B cell (primary cell): ENCODE data around the gene DHH. TPM values are rescaled to one million over a fixed set of nuclear protein-coding genes. Genes with fewer than 3 reads are reported as not detected.

Experiments used
- ATAC-seq: fragments of 200-7000 bp; cut with Tn5 transposase; one replicate; pipeline ENCODE4 v1.10.0; 2021; ENCODE audit warnings: low read depth, mild to moderate bottlenecking, moderate number of reproducible peaks, moderate library complexity
- CTCF ChIA-PET: fragments of 350-600 bp; sonication (Branson Sonifier 250); formaldehyde crosslinking; loops from one replicate; lab custom pipeline; 2021; ENCODE audit warnings: antibody characterized with exemption, inconsistent platforms; lab: Charles Lee
- POLR2A ChIA-PET: fragments of 350-600 bp; sonication (Branson Sonifier 250); formaldehyde crosslinking; loops from one replicate; lab custom pipeline; 2021; ENCODE audit warnings: antibody characterized with exemption; lab: Charles Lee
- DNase-seq: peaks from one replicate; pipeline ENCODE4 v3.0.0; 2013
- H2AFZ ChIP-seq: 2 replicates; pipeline ENCODE4 v1.6.1; 2012; ENCODE audit warnings: mild to moderate bottlenecking, low read depth, low read length; ENCODE audit not compliant: insufficient read depth, poor library complexity, severe bottlenecking
- H3K27ac ChIP-seq, 2 donors: 1 replicate in 1 of 2; 2 replicates in 1 of 2; pipeline ENCODE4 v1.5.1; 2012 to 2013; ENCODE audit warnings: low read length in 2 of 2, mild to moderate bottlenecking in 2 of 2, moderate library complexity in 1 of 2
- H3K27me3 ChIP-seq, 4 experiments: fragments of 200-600 bp in 1 of 4; sonication (generic) in 1 of 4; replicated peaks in 1 of 4; 1 replicate in 2 of 4; 2 replicates in 2 of 4; pipeline versions ENCODE4 v1.6.1 to v1.7.0; 2013 to 2016; ENCODE audit warnings: low read length in 3 of 4, mild to moderate bottlenecking in 2 of 4, mixed read lengths in 1 of 4, moderate library complexity in 1 of 4; ENCODE audit not compliant: insufficient read depth in 4 of 4, control insufficient read depth in 3 of 4; ENCODE audit errors: control extremely low read depth in 1 of 4
- H3K36me3 ChIP-seq, 2 experiments: replicated peaks in 1 of 2; 1 replicate in 1 of 2; 2 replicates in 1 of 2; pipeline versions ENCODE4 v1.6.1 to v1.7.1; 2013; ENCODE audit warnings: low read length in 1 of 2; ENCODE audit not compliant: insufficient read depth in 2 of 2, control insufficient read depth in 1 of 2; ENCODE audit errors: control extremely low read depth in 1 of 2, extremely low read depth in 1 of 2
- H3K4me1 ChIP-seq, 2 donors: fragments of 200-600 bp in 1 of 2; sonication (generic) in 1 of 2; 1 replicate in 1 of 2; 2 replicates in 1 of 2; pipeline versions ENCODE4 v1.5.1 to v1.6.1; 2013 to 2017; ENCODE audit warnings: low read length in 2 of 2; ENCODE audit not compliant: control insufficient read depth in 2 of 2, insufficient read depth in 2 of 2
- H3K4me2 ChIP-seq: replicated peaks from 2 replicates; pipeline ENCODE3; 2012; ENCODE audit warnings: mild to moderate bottlenecking, low read depth, low read length; ENCODE audit not compliant: poor library complexity, severe bottlenecking
- H3K4me3 ChIP-seq, 5 experiments: fragments of 200-600 bp in 1 of 5; sonication (generic) in 1 of 5; 1 replicate in 3 of 5; 2 replicates in 2 of 5; pipeline versions ENCODE4 v1.5.1 to v1.7.0; 2011 to 2016; ENCODE audit warnings: low read length in 4 of 5, mild to moderate bottlenecking in 4 of 5, low read depth in 2 of 5, control low read depth in 1 of 5, moderate library complexity in 1 of 5; ENCODE audit not compliant: insufficient read depth in 1 of 5; ENCODE audit errors: control extremely low read depth in 1 of 5, extremely low read depth in 1 of 5
- H3K79me2 ChIP-seq: fragments of 200-600 bp; sonication (generic); one replicate; pipeline ENCODE4 v1.6.0; 2016; ENCODE audit warnings: low read length; ENCODE audit not compliant: control insufficient read depth, insufficient read depth
- H3K9ac ChIP-seq: fragments of 200-600 bp; sonication (generic); 2 replicates; pipeline ENCODE4 v1.6.1; 2017; ENCODE audit warnings: mild to moderate bottlenecking, low read length, moderate library complexity
- H3K9me3 ChIP-seq, 3 donors: one replicate each; pipeline versions ENCODE4 v1.6.1 to v1.7.1; 2013; ENCODE audit warnings: low read length in 2 of 3; ENCODE audit not compliant: control insufficient read depth in 2 of 3, insufficient read depth in 1 of 3; ENCODE audit errors: control extremely low read depth in 1 of 3
- H4K20me1 ChIP-seq: 2 replicates; pipeline ENCODE4 v1.6.0; 2012; ENCODE audit warnings: mild to moderate bottlenecking, low read length; ENCODE audit not compliant: insufficient read depth, control insufficient read depth, poor library complexity, severe bottlenecking
- H3K27ac Mint-ChIP-seq: one replicate; pipeline ENCODE4 v1.8.0; 2021; ENCODE audit warnings: mixed read lengths
- H3K27me3 Mint-ChIP-seq: one replicate; pipeline ENCODE4 v1.8.0; 2021; ENCODE audit warnings: mixed read lengths
- H3K4me1 Mint-ChIP-seq: one replicate; pipeline ENCODE4 v1.8.0; 2021; ENCODE audit warnings: mixed read lengths
- H3K4me3 Mint-ChIP-seq: one replicate; pipeline ENCODE4 v1.8.0; 2021; ENCODE audit warnings: mixed read lengths
- H3K9me3 Mint-ChIP-seq: one replicate; pipeline ENCODE4 v1.8.0; 2022; ENCODE audit warnings: mixed read lengths; ENCODE audit not compliant: insufficient read depth
- CTCF ChIP-seq: fragments of 200-600 bp; IDR thresholded peaks from one replicate; pipeline ENCODE4 v1.8.0; 2022; ENCODE audit warnings: antibody characterized with exemption, mild to moderate bottlenecking
- EZH2 ChIP-seq: IDR thresholded peaks from 2 replicates; pipeline ENCODE4 v1.6.1; 2012; ENCODE audit warnings: borderline replicate concordance, low read depth, mild to moderate bottlenecking, moderate library complexity, low read length; ENCODE audit not compliant: insufficient read depth, poor library complexity, severe bottlenecking
- WGBS: methylation state at CpG from one replicate; pipeline ENCODE4 v1.1.5; 2013; ENCODE audit warnings: missing lambda C conversion rate; ENCODE audit not compliant: insufficient coverage; 5-methylcytosine and 5-hydroxymethylcytosine counted together
- intact Hi-C: fragments of 100-400 bp; cut with micrococcal nuclease; formaldehyde crosslinking; loops from one replicate; pipeline ENCODE4 v1.10.0; 2022
- polyA plus RNA-seq: library from polyadenylated mRNA; depleted of rRNA; stranded (reverse); fragments of >200 nt; gene quantifications from 2 replicates; pipeline ENCODE4 v1.2.3, GENCODE V29; 2012
- total RNA-seq, 2 donors: library from RNA; stranded (reverse); fragments of 120-200 nt in 1 of 2; gene quantifications; 1 replicate in 1 of 2; 2 replicates in 1 of 2; pipeline versions ENCODE4 v1.2.3 to v1.2.4, GENCODE V29; 2013 to 2022

The DHH gene
- total and polyA plus RNA-seq, 2 donors (not counting 1 experiment from before 2014, with no cell fraction given), result 0.07 to 0.81 TPM

- ChIA-PET CTCF (interaction anchor here (0.6 to 1.6 kb wide), 4 partner anchors 9 to 51 kb away, joined by 3 to 4 read pairs (median 4); no protein-coding TSS in a partner anchor), POLR2A (no interaction called here)
- H4K20me1 ChIP-seq, result peaks cover 30% of the 10 kb centered on the region
- H3K4me1 Mint-ChIP-seq, result no peaks in the 10 kb centered on the region
- H3K9ac ChIP-seq, result no peak overlapping the region
- H3K27ac Mint-ChIP-seq, result no peak overlapping the region
- no peak overlapping the region for H3K27ac ChIP-seq
- no peaks in the 10 kb centered on the region for H3K9me3 Mint-ChIP-seq
- WGBS, result 98% methylated on average over 20 of the region's 20 CpGs
- H3K4me2 ChIP-seq, result no peak overlapping the region
- H2AFZ ChIP-seq, result no peak overlapping the region
- H3K4me1 ChIP-seq, result no peaks in the 10 kb centered on the region
- no peak overlapping the region for H3K4me3 ChIP-seq
- no peak overlapping the region for H3K4me3 Mint-ChIP-seq
- DNase-seq, result no peak
- ATAC-seq, result no peak
- intact Hi-C loops, result no loop called here
- H3K27me3 ChIP-seq, result no peaks in the 10 kb centered on the region
- no peak for TF ChIP-seq CTCF
- TF ChIP-seq EZH2, result no peak
- no peaks in the 10 kb centered on the region for H3K27me3 Mint-ChIP-seq
- peaks cover 24% of the 10 kb centered on the region for H3K79me2 ChIP-seq
- H3K36me3 ChIP-seq, result peaks cover 0 to 86% of the 10 kb centered on the region in 2 experiments
- H3K9me3 ChIP-seq, result no peaks in the 10 kb centered on the region
Measured at GRCh38 chr12:49038291-49038955, 56.2 kb downstream of the DHH start.

- H3K9me3 ChIP-seq, result no peaks in the 10 kb centered on the region
- H3K27ac Mint-ChIP-seq, result no peak overlapping the region
- POLR2A ChIA-PET, result no interaction called here
- H3K27ac ChIP-seq, result no peak overlapping the region
- no peak overlapping the region for H3K4me3 ChIP-seq
- ATAC-seq (no peak), DNase-seq (no peak)
- H3K9ac ChIP-seq, result no peak overlapping the region
- H3K27me3 Mint-ChIP-seq, result no peaks in the 10 kb centered on the region
- H3K4me1 ChIP-seq, result no peaks in the 10 kb centered on the region
- TF ChIP-seq EZH2, result no peak
- TF ChIP-seq CTCF, result no peak
- no peaks in the 10 kb centered on the region for H3K27me3 ChIP-seq
- CTCF ChIA-PET, result interaction anchor here (1.2 to 1.6 kb wide), 2 partner anchors 41 to 52 kb away, joined by 3 to 4 read pairs; no protein-coding TSS in a partner anchor
- WGBS, result 100% methylated on average over 7 of the region's 7 CpGs
- no peaks in the 10 kb centered on the region for H3K4me1 Mint-ChIP-seq
- no peak overlapping the region for H3K4me2 ChIP-seq
- no peaks in the 10 kb centered on the region for H3K9me3 Mint-ChIP-seq
- intact Hi-C loops, result no loop called here
- H3K79me2 ChIP-seq, result peaks cover 20% of the 10 kb centered on the region
- peaks cover 0 to 86% of the 10 kb centered on the region in 2 experiments for H3K36me3 ChIP-seq
- H2AFZ ChIP-seq, result no peak overlapping the region
- H4K20me1 ChIP-seq, result peaks cover 25% of the 10 kb centered on the region
- H3K4me3 Mint-ChIP-seq, result no peak overlapping the region
Measured at GRCh38 chr12:49037947-49038237, 56.7 kb downstream of the DHH start.
